ENCODE data around the gene VSTM2L. TPM values are rescaled to one million over a fixed set of nuclear protein-coding genes. Genes with fewer than 3 reads are reported as not detected.

Gene VSTM2L
- total RNA-seq, 2 donors from 2014 or later, result 1.4 to 2.9 TPM

DNA sequence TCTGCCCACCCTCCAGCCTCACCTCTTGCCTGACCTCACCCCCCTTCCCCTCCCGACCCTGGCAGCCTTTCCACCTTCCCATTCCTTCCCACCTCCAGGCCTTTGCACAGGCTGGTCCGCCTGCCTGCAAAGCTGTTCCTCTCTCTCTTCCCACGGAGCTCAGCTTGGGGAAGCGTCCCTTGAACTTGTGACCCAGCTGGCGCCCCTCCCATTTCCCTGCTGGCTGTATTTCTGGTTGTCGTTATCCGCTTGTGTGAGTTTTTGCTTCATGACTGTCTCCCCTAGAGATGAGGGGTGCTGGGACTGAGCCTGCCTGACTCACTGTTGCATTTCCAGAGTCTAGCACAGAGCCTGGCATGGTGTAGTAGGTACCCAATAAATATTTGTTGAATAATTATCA lies 32.5 kb downstream of the VSTM2L start:
- Histone ChIP-seq H3K27me3 (ENCODE audit: control insufficient read depth, insufficient read depth, low read length, poor library complexity, severe bottlenecking) (no peaks in the 10 kb centered on the region), H3K36me3 (ENCODE audit: control insufficient read depth, insufficient read depth, low read length) (no peaks in the 10 kb centered on the region), H3K4me3 (ENCODE audit: low read length) (no peak overlapping the region), H3K9me3 (ENCODE audit: control insufficient read depth, low read length) (no peaks in the 10 kb centered on the region), H3K27ac (ENCODE audit: low read depth, low read length) (no peak overlapping the region), H3K9ac (ENCODE audit: extremely low read depth, low read length, poor library complexity, severe bottlenecking) (no peak overlapping the region), H3K4me1 (ENCODE audit: control insufficient read depth, insufficient read depth, low read length) (peaks cover 9% of the 10 kb centered on the region)
- DNase-seq, result no peak
- Mint-ChIP-seq H3K9me3 (no peaks in the 10 kb centered on the region), H3K4me1 (peaks cover 40% of the 10 kb centered on the region), H3K27me3 (ENCODE audit: insufficient read depth) (peaks cover 2% of the 10 kb centered on the region), H3K36me3 (ENCODE audit: low read depth) (no peaks in the 10 kb centered on the region), H3K27ac (no peak overlapping the region), H3K4me3 (no peak overlapping the region)
- TF ChIP-seq, protein P1, sequence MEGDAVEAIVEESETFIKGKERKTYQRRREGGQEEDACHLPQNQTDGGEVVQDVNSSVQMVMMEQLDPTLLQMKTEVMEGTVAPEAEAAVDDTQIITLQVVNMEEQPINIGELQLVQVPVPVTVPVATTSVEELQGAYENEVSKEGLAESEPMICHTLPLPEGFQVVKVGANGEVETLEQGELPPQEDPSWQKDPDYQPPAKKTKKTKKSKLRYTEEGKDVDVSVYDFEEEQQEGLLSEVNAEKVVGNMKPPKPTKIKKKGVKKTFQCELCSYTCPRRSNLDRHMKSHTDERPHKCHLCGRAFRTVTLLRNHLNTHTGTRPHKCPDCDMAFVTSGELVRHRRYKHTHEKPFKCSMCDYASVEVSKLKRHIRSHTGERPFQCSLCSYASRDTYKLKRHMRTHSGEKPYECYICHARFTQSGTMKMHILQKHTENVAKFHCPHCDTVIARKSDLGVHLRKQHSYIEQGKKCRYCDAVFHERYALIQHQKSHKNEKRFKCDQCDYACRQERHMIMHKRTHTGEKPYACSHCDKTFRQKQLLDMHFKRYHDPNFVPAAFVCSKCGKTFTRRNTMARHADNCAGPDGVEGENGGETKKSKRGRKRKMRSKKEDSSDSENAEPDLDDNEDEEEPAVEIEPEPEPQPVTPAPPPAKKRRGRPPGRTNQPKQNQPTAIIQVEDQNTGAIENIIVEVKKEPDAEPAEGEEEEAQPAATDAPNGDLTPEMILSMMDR (conservative IDR thresholded peaks at IDR 0.05), result no peak
- 60 to 82% methylated on average over 2 to 7 of the region's 7 CpGs for WGBS, 2 experiments (ENCODE audit: insufficient coverage in 1 of 2, insufficient read length in 1 of 2)

DNA sequence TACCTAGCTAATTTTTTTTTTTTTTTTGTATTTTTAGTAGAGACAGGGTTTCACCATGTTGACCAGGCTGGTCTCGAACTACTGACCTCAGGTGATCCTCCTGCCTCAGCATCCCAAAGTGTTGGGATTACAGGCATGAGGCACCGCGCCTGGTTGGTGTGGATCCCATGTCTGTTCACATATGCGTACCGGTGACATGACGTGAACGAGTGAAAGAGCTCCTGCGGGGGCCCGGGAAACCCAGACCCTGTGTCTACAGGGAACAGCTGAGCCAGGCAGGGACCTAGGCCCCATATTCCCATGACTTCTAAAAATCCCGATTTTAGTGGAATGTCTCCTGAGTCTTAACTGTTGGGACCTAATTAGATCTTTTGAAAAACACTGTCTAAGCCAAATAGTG lies 33.1 kb downstream of the VSTM2L start:
- WGBS, 2 experiments (ENCODE audit: insufficient coverage in 1 of 2, insufficient read length in 1 of 2), result 94 to 95% methylated on average over 10 of the region's 10 CpGs
- Mint-ChIP-seq H3K36me3 (ENCODE audit: low read depth) (no peaks in the 10 kb centered on the region), H3K9me3 (no peaks in the 10 kb centered on the region), H3K27ac (no peak overlapping the region), H3K4me3 (no peak overlapping the region), H3K27me3 (ENCODE audit: insufficient read depth) (peaks cover 2% of the 10 kb centered on the region), H3K4me1 (peaks cover 38% of the 10 kb centered on the region)
- peaks cover 9% of the 10 kb centered on the region for H3K4me1 ChIP-seq (ENCODE audit: control insufficient read depth, insufficient read depth, low read length)
- TF ChIP-seq, protein P1 (conservative IDR thresholded peaks at IDR 0.05), result no peak
- no peaks in the 10 kb centered on the region for H3K36me3 ChIP-seq (ENCODE audit: control insufficient read depth, insufficient read depth, low read length)
- H3K9me3 ChIP-seq (ENCODE audit: control insufficient read depth, low read length), result no peaks in the 10 kb centered on the region
- H3K27me3 ChIP-seq (ENCODE audit: control insufficient read depth, insufficient read depth, low read length, poor library complexity, severe bottlenecking), result no peaks in the 10 kb centered on the region
- DNase-seq, result no peak
- no peak overlapping the region for H3K4me3 ChIP-seq (ENCODE audit: low read length)
- no peak overlapping the region for H3K9ac ChIP-seq (ENCODE audit: extremely low read depth, low read length, poor library complexity, severe bottlenecking)
- no peak overlapping the region for H3K27ac ChIP-seq (ENCODE audit: low read depth, low read length)

DNA sequence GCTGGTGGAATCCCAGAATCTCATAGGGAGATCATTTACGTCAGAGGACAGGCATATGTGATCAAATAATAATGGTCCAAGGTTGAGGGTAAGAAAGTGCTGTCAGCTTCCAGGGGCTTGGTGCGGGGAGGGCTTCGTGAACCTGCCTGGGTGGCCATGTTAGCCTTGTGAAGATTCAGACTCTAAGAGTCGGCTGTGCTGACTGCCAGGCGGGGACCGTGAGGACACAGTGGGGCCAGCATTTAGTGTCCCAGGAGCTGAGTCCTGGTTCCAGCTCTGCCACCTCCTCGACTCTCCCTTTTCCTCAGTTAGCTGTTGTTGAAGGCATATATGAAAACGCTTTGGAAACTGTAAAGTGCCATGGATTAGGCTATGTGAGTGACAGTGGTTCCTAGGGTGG lies 33.5 kb downstream of the VSTM2L start:
- peaks cover 37% of the 10 kb centered on the region for H3K4me1 Mint-ChIP-seq
- H3K4me3 Mint-ChIP-seq, result no peak overlapping the region
- no peaks in the 10 kb centered on the region for H3K36me3 ChIP-seq (ENCODE audit: control insufficient read depth, insufficient read depth, low read length)
- no peaks in the 10 kb centered on the region for H3K36me3 Mint-ChIP-seq (ENCODE audit: low read depth)
- DNase-seq, result no peak
- no peaks in the 10 kb centered on the region for H3K27me3 ChIP-seq (ENCODE audit: control insufficient read depth, insufficient read depth, low read length, poor library complexity, severe bottlenecking)
- H3K4me3 ChIP-seq (ENCODE audit: low read length), result no peak overlapping the region
- no peak overlapping the region for H3K9ac ChIP-seq (ENCODE audit: extremely low read depth, low read length, poor library complexity, severe bottlenecking)
- H3K4me1 ChIP-seq (ENCODE audit: control insufficient read depth, insufficient read depth, low read length), result peaks cover 9% of the 10 kb centered on the region
- TF ChIP-seq, protein P1 (conservative IDR thresholded peaks at IDR 0.05), result no peak
- no peaks in the 10 kb centered on the region for H3K9me3 Mint-ChIP-seq
- no peaks in the 10 kb centered on the region for H3K9me3 ChIP-seq (ENCODE audit: control insufficient read depth, low read length)
- H3K27ac ChIP-seq (ENCODE audit: low read depth, low read length), result no peak overlapping the region
- WGBS, 2 experiments (ENCODE audit: insufficient coverage in 1 of 2, insufficient read length in 1 of 2), result 91 to 100% methylated on average over 6 to 8 of the region's 8 CpGs
- peaks cover 2% of the 10 kb centered on the region for H3K27me3 Mint-ChIP-seq (ENCODE audit: insufficient read depth)
- H3K27ac Mint-ChIP-seq, result no peak overlapping the region
